TTC549 (cell line): ENCODE measurements around the gene ACSL5.
"Not testable (repeated sequence)": the region's sequence is repeated elsewhere in the genome, so short reads cannot be mapped to it uniquely, and the experiment has no call there.

ENCODE experiments used
- FAIRE-seq: peaks from 2 replicates; lab custom pipeline; 2012; peaks lifted over from hg19 to GRCh38; lab: Jason Lieb, UNC

Gene ACSL5

DNA sequence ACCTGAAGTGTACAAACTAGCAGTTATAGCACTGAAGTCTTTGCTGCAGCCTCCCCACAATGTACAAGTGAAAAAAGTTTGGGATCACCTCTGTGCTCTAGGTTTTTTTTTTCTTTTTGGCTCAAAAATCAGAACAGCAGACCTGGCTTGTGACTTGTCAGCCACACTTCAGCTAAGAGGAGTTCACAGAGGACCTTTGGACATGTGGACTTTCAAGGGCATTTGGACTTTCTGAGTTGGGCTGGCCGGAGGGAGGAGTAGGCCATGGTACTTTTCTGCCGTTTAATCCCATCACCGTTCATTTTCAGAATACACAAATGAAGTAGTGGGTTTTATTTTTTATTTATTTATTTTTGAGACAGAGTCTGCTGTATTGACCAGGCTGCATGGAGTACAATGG is 21.9 kb upstream of the ACSL5 start:
- FAIRE-seq: no peak

DNA sequence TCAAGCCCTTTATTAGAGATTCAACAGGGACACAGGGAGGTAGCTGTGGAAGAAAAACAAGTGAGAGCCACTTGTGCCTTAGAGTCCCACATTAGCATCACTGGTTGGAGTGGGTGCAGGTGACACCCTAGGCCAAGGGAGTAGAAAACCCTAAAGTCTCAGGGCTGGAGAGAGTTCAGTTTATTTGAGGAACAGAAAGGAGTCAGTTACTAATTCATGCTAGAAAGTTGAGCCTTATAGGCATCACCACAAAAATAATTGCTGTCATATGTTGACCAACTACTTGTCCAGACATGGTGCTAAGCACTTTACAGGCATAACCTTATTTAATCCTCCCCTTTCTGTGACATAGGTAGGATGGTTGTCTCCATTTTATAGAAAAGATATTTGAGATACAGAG is 20.9 kb upstream of the ACSL5 start:
- FAIRE-seq: no peak

DNA sequence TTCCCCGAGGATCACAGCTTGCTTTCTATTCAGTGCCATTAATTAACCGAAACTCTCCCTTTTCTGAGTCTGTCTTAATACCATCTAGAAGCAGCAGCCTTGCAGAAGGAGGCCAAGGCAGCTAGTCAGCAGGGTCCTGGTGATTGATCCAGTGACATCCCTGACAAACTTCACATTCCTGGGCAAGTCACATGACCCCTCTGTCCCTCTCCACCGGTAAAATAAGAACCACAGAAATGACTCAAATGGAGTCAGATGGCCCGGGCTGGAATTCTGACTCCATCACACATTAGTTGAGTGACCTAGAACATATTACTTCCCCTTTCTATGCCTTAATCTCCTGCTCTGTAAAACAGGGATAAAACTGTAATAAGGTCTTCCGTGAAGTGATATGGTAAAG is 17.2 kb upstream of the ACSL5 start:
- no peak for FAIRE-seq

DNA sequence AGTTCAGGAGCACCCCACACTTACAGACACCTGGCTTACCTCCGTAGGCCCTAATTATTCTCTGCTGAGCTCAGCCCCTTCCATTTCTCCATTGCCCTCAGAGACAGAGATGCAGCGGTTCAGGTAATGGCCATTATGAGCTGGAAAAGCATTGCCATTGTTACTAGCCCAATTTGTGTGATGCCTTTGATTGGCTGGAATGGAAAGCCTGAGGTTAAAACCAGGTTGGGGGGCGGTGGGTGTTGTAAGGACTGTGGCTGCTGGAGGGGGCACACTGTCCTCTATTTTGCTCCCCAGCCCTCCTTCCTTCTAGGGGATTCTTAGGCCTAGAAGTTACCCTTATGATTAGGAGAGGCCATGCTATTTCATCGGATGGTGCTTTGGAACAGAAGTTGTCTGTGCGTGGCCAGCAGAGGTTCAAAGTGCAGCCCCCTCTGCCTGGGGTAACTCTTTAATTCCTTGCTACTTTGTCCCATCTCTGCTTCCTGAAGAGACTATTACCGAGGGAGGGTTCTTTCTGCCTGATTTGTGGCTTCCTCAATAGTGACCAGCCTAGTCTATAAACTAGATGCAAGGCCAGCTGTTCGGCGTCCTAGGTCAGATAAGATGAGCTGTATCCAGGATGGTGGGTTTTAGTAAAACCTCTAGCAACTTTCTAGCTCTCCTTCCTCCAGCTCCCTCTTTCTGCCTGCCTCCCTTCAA is 14.2 kb upstream of the ACSL5 start:
- no peak for FAIRE-seq

DNA sequence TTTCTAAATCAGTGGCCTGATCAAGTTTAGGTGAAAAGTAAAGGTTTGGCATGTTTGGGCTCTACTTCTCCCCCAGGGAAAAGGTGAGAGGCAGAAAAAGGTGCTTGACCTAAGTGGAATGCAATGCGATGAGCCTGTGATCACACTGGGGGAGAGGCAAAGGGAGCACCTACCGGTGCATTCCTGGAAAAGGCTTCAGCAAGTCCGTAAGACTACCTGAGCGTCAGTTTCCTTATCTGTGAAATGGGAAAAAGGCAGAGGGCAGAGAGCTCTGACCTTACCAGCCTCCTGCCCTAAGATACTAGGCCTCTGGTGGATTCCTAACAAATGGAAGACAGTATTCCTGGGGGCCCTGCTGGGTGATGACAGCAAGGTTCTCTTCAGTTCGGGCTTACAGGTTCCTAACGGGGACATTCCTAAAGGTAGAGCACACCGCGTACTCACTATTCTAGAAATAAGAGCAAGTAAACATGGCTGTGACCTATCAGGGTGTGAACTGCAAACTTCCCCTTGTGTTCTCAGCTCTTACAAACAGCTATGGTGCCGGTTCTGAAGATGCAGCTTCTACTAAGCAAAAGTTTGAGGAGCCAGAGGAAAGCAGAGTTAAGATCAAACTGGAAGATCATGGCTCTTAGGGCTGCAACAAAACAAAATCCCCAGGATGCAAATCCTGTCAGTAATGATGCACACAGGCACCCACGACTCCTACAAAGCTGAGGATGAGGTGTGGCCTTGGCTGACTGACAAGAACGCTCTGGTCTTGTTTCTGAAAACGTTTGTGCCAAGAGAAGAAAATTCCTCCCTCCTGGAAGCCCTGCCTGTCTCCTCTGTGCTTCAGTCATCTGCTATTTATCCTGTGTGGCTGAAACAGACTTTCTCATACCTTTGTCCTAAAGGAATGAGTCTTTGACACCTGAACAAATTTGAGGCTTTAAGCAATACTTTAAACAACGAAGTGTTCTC is 13.3 kb upstream of the ACSL5 start:
- no peak for FAIRE-seq

DNA sequence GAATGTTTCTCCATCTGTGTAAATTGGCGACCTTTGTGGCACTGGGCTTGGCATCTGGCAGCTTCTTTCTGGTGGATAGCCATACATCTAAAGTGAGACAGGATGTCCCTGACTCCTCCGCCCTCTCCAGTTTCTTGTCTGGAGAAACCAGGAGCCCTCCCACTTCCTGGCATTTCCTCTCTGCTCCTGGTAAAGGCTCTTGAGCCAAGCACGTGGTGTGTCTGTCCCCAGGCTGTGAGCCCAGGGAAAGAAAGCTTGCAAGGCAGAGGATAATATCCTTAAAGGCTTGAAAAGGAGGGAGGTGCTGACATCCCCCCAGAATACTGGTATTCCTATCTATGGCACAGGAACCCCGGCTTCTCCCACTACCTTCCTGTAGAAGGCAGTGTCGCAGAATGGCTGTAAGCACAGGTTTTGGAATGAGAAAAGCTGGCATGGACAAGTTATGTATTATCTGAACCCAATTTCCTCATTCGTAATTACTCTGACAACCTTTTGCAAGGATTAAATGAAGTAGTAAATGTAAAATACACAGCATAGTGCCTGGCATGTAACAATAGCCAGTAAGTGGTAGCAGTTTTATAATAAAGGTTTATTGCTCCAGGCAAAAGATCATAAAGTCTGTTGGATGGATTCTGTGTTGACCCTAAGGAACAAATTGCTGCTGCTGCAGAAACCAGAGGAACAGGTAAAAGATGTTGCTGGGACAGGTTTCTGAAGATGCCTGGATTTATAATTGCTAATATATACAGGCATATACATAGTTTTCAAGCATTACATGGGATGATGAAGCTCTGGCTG is 11.8 kb upstream of the ACSL5 start:
- FAIRE-seq: no peak

DNA sequence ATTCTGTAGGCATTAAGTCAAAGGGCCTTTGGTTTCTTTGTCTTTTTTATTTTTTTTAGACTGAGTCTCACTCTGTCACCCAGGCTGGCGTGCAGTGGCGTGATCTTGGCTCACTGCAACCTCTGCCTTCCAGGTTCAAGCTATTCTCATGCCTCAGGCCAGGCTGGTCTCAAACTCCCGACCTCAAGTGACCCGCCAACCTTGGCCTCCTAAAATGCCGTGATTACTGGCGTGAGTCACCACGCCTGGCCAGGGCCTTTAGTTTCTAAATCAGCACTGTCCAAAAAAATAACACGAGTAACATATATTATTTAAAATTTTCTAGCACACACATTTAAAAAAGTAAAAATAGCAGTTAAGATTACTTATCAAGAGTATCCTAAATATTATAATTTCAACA is 11.1 kb upstream of the ACSL5 start:
- no peak for FAIRE-seq

DNA sequence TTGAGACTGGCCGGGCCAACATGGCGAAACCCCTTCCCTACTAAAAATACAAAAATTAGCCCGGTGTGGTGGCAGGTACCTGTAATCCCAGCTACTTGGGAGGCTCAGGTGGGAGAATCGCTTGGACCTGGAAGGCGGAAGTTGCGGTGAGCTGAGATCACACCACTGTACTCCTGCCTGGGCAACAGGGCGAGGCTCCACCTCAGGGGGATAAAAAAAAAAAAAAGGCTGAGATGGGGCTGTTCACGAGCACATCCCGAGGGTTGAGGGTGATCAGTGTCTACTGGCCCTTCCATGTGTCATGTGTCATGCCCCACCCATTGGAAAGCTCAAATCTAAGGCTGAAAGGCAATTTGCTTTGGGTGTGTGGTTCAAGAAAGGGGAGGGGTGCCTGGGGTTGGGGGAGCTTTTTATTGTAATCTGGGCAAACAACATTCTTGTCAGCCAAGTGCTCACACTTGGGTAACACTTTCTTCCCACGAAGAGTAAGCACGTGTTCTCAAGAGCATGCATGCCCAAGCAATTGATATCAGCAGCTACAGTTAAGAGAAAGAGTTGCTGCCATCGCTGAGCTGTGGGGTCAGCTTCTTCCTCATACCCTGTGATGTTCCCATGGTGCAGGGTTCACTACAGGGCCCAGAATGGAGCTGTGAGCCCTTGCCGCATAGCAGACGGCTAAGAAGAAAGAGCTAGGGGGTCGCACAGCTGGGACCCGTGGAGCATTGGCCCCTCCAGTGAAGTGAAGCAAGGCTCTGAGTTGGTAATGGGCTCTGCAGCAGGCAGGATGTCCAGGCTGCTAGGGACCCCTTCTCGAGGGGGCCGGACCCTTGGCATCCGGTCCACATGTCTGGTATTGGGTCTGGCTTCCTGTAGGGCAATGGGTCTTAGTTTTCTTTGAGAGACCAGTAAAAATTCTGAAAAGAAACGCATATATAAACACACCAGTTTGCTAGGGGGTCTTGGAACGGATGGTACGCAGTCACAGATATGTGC is 9.9 kb upstream of the ACSL5 start:
- FAIRE-seq: no peak

DNA sequence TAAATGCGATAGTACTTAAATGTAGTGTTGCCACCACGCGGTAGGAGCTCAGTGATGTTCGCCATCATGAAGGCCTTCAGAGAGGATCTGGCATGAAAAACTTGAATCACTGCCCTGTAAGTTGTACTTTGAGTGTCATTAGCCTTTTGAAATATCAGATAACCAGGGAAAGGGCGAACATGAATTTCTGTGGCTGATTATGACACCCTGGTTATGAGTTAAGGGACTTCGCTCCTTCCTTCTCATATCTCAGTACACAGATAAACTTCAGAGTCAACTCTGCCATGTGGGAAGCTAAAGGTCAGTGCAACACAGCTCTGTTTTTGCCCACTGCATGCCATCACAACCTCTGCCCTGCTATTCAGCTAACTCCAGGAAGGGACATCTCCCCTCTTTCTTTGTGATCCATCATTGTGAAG is 8.9 kb upstream of the ACSL5 start:
- FAIRE-seq: no peak

DNA sequence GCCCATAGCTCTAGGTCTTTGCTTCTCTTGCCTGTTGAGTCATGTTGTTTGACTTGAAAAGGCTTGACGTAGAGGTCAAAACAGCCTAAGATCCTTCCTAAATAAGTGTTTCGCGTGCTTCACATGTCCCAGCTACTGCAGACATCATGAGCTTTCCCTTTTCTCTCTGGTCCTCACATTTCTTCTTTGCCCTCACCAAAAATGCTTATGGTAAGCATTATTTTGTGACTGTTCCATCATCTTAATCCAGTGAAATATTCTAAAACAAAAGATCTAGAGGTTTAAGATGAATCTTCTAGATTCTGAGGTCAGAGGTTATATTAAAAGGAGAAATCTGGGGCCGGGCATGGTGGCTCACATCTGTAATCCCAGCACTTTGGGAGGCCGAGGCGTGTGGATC is 8.5 kb upstream of the ACSL5 start:
- FAIRE-seq: no peak

DNA sequence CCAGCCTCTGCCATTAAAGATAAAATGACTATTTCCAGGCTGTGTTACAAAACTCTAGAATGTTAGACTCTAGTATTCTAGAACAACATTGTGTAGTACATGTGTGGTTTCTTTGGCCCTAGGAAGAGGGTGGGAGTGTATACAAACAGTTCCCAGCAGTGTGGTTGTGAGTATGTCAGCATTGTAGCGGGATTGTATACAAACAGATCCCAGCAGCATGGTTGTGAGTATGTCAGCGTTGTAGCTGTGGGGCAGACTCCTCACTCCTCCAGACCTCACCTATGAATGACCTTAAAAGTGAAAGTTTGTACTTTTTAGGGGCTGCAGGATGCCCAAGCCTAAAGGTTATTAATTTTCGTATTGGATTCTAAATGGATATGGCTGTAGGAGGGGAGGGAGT is 6.9 kb upstream of the ACSL5 start:
- FAIRE-seq: no peak

DNA sequence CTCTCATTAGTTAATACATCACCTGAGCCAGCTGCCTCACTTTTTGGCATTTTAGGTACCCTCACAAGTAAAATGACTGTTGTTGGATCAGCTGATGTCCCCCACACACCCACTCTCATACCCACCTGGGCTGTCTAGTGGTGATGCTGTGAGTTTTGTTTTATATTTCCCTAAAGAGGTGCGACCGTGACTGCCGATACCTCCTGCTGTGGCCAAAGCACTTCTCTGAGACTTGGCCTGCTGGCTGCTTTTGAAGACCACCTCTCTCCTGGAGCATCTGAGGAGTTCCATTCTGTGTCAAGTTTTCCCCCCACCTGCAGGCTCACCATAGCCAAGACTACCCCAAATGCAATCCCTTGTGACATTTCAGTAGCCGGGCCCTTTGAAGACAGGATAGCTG is 6.4 kb upstream of the ACSL5 start:
- FAIRE-seq: no peak

DNA sequence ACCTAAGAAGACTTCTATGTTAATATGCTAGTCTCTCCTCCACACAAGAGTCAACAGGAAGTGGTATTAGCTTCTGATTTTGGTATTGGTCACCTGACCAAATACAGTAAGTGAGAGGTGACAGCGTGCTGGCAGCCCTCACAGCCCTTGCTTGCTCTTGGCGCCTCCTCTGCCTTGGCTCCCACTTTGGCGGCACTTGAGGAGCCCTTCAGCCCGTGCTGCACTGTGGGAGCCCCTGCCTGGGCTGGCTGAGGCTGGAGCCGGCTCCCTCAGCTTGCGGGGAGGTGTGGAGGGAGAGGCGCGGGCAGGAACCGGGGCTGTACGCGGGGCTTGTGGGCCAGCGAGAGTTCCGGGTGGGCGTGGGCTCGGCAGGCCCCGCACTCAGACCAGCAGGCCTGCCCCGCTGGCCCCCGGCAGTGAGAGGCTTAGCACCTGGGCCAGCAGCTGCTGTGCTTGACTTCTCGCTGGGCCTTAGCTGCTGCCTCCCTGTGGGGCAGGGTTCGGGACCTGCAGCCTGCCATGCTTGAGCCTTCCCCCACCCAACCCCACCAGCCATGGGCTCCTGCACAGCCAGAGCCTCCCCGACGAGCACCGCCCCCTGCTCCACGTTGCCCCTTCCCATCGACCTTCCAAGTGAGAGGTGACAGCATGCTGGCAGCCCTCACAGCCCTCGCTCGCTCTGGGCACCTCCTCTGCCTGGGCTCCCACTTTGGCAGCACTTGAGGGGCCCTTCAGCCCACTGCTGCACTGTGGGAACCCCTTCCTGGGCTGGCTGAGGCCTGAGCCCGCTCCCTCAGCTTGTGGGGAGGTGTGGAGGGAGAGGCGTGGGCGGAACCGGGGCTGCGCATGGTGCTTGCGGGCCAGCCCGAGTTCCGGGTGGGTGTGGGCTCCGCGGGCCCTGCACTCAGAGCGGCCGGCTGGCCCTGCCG is 4.2 kb upstream of the ACSL5 start:
- FAIRE-seq: no peak

DNA sequence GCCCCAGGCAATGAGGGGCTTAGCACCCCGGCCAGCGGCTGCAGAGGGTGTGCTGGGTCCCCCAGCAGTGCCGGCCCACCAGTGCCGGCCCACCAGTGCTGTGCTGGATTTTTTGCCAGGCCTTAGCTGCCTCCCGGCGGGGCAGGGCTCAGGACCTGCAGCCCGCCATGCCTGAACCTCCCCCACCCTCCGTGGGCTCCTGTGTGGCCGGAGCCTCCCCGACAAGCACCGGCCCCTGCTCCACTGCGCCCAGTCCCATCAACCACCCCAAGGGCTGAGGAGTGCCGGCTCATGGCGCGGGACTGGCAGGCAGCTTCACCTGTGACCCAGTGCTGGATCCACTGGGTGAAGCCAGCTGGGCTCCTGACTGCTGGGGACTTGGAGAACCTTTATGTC is 3.5 kb upstream of the ACSL5 start:
- FAIRE-seq: no peak

DNA sequence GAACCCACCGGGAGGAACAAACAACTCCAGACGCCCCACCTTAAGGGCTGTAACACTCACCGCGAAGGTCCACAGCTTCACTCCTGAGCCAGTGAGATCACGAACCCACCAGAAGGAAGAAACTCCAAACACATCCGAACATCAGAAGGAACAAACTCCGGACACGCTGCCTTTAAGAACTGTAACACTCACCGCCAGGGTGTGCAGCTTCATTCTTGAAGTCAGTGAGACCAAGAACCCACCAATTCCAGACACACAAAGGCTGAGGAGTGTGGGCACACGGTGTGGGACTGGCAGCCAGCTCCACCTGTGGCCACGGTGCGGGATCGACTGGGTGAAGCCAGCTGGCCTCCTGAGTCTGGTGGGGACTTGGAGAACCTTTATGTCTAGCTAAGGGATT is 2.6 kb upstream of the ACSL5 start:
- FAIRE-seq: not testable (repeated sequence)

DNA sequence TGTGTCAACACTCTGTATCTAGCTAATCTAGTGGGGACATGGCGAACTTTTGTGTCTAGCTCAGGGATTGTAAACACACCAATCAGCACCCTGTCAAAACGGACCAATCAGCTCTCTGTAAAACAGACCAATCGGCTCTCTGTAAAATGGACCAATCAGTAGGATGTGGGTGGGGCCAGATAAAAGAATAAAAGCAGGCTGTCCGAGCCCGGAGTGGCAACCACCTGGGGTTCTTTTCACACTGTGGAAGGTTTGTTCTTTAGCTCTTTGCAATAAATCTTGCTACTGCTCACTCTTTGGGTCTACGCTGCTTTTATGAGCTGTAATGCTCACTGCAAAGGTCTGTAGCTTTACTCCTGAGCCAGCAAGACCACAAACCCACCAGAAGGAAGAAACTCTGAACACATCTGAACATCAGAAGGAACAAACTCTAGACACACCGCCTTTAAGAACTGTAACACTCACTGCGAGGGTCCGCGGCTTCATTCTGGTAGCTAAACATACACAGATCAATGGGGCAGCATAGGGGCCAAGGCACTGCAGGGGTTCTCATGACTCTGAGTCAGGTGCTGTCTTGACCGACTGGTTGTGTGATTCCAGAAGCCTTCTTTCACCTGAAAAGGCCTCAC is 1.6 kb upstream of the ACSL5 start:
- FAIRE-seq: not testable (repeated sequence)

DNA sequence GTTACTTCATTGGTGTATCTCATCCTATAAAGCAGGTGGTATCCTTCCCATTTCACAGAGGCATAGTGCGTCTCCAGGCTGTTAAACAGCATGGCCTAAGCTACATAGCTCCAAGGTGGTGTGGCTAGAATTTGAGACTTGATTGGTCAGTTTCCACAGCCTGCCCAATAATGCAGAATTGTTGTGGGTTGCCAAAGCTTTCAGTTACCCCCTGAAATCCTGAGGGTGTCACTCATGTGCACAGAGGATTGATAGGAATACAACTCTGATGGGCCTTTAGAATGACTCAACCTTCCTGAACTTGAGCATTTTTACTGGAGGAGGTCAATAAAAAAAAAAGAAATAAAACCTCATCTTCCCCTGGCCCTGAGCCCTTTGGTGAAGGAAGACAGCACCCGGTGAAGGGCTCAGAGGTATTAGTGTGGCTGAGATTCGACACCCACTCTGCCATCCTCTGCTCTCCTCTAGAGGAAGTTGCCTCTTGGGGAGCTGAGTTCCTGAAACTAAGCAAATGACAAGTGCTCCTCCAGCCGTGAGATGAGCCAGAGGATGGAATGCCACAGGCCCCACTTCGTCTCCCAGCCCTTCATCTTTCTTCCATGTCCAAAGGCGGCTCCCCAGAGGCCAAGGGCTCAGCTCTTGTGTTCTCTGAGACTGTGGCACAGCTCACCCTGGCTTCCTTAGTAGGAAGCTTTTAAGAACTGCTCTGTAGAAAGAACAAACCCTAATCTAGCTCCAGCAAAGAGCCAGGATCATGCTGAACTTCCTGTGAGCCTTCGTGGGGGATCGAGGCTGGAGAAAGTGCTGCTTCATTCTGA is 1.0 kb downstream of the ACSL5 start:
- FAIRE-seq: no peak

DNA sequence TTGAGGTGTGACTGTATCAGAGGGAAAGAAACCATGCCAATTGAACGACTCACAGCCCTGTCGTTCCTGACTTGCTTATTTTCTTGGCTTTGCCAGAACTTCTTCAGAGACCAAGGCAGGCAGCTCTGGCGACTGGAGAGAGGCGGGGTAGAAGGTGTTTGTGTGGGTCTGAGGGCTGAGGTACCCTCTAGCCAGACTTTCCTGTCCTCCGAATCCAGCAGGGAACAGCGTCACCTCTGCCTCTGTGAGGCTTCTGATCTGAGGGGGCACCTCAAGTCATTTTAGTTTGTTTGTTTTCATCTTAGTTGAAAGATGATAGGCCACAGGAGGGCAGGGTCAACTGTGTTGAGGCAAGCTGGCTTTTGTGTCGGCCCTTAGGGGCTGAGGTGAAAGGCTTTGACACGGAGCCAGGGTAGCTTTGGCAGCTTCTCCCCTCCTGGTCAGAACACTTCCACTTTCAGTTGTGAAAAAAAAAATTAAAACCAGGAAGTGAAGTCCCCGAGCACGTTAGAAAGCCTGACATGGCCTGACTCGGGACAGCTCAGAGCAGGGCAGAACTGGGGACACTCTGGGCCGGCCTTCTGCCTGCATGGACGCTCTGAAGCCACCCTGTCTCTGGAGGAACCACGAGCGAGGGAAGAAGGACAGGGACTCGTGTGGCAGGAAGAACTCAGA is 1.9 kb downstream of the ACSL5 start:
- FAIRE-seq: no peak

DNA sequence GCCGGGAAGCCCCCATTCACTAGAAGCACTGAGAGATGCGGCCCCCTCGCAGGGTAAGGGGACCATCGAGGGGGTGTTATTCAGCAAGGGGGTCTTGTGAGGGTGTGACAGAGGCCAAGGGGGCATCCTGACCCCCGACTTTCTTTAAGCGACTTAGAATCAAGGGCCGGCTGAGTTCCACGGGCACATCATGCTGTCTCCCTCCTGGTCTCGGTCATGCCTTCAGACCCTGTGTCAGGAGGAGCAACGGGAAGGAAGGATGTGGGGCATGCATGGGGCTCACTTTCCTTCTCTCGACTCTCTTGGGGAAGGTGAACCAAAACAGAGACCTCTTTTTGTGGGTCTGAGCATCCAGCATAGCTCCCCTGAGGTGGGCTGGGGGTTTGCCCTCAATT is 2.5 kb downstream of the ACSL5 start:
- FAIRE-seq: no peak
